HEK293T (cell line): Measurements from ENCODE around the gene SETD1B.

Experiments used
- CTCF ChIA-PET: fragments of 350-600 bp; formaldehyde crosslinking; extraction: SDS; loops from one replicate; lab custom pipeline; 2021; ENCODE audit warnings: antibody characterized with exemption, inconsistent platforms; lab: Yijun Ruan, JAX
- POLR2A ChIA-PET: fragments of 350-600 bp; formaldehyde crosslinking; extraction: SDS; loops from one replicate; lab custom pipeline; 2020; ENCODE audit warnings: antibody characterized with exemption, inconsistent platforms; lab: Yijun Ruan, JAX
- DNase-seq: peaks from one replicate; pipeline ENCODE4 v3.0.0; 2012; ENCODE audit warnings: mixed read lengths; ENCODE audit errors: extremely low spot score
- ARNT ChIP-seq: fragments of 450-650 bp; IDR thresholded peaks from 2 replicates; pipeline ENCODE4 v1.6.1; 2017; ENCODE audit warnings: mild to moderate bottlenecking
- BHLHE40 ChIP-seq: fragments of 450-650 bp; IDR thresholded peaks from 2 replicates; pipeline ENCODE4 v1.6.1; 2016; ENCODE audit warnings: mild to moderate bottlenecking, moderate library complexity, borderline replicate concordance
- CTBP1 ChIP-seq: fragments of 450-650 bp; IDR thresholded peaks from 2 replicates; pipeline ENCODE4 v1.6.1; 2016; ENCODE audit warnings: borderline replicate concordance
- ELF4 ChIP-seq: fragments of 450-650 bp; IDR thresholded peaks from 2 replicates; pipeline ENCODE4 v1.6.1; 2017; ENCODE audit warnings: antibody characterized with exemption
- FOXA1 ChIP-seq: fragments of 450-650 bp; IDR thresholded peaks from 2 replicates; pipeline ENCODE4 v1.6.1; 2016; ENCODE audit warnings: mild to moderate bottlenecking
- FOXK2 ChIP-seq: fragments of 450-650 bp; IDR thresholded peaks from 2 replicates; pipeline ENCODE4 v1.6.1; 2016; ENCODE audit warnings: mild to moderate bottlenecking
- FOXM1 ChIP-seq: fragments of 450-650 bp; IDR thresholded peaks from 2 replicates; pipeline ENCODE4 v1.6.1; 2017; ENCODE audit warnings: mild to moderate bottlenecking, borderline replicate concordance
- HDGF ChIP-seq: fragments of 450-650 bp; IDR thresholded peaks from 2 replicates; pipeline ENCODE4 v1.6.1; 2017; ENCODE audit warnings: antibody characterized with exemption, borderline replicate concordance
- L3MBTL2 ChIP-seq: fragments of 450-650 bp; conservative IDR thresholded peaks from 2 replicates; pipeline ENCODE4 v1.6.1; 2016; ENCODE audit warnings: mild to moderate bottlenecking
- LEF1 ChIP-seq: fragments of 450-650 bp; IDR thresholded peaks from 2 replicates; pipeline ENCODE4 v1.6.1; 2017; ENCODE audit warnings: mild to moderate bottlenecking, borderline replicate concordance
- NFRKB ChIP-seq: fragments of 450-650 bp; IDR thresholded peaks from 2 replicates; pipeline ENCODE4 v1.6.1; 2016; ENCODE audit warnings: mild to moderate bottlenecking, moderate library complexity
- PKNOX1 ChIP-seq: fragments of 450-650 bp; IDR thresholded peaks from 2 replicates; pipeline ENCODE4 v1.6.1; 2016
- SP1 ChIP-seq: fragments of 450-650 bp; IDR thresholded peaks from 2 replicates; pipeline ENCODE4 v1.6.1; 2017
- SUZ12 ChIP-seq: fragments of 450-650 bp; IDR thresholded peaks from 2 replicates; pipeline ENCODE4 v1.6.1; 2016; ENCODE audit warnings: mild to moderate bottlenecking
- TARDBP ChIP-seq: fragments of 450-650 bp; IDR thresholded peaks from 2 replicates; pipeline ENCODE4 v1.6.1; 2016
- ZNF384 ChIP-seq: fragments of 450-650 bp; IDR thresholded peaks from 2 replicates; pipeline ENCODE4 v1.6.1; 2016

SETD1B gene

GRCh38 chr12:121783766-121784165, 20.0 kb upstream of the SETD1B start:
- TF ChIP-seq L3MBTL2 (no peak), TARDBP (no peak), SP1 (no peak), PKNOX1 (no peak), SUZ12 (no peak), CTBP1 (no peak), ELF4 (no peak), FOXM1 (no peak), FOXA1 (no peak), LEF1 (no peak)
- no peak for DNase-seq
- CTCF ChIA-PET, result interaction anchor here (10.0 kb wide), 1 partner anchor 12 kb away, joined by 87 read pairs; the partner anchor contains the start of gene RHOF
- POLR2A ChIA-PET, result no interaction called here

GRCh38 chr12:121784460-121784859, 19.3 kb upstream of the SETD1B start:
- POLR2A ChIA-PET, result no interaction called here
- CTCF ChIA-PET, result interaction anchor here (0.6 to 10.0 kb wide), 2 partner anchors 11 to 1928 kb away, joined by 3 to 87 read pairs; partner anchors contain the start of gene RHOF
- no peak for DNase-seq
- TF ChIP-seq PKNOX1, result no peak
- TF ChIP-seq ZNF384, result no peak
- TF ChIP-seq FOXM1, result no peak
- TF ChIP-seq L3MBTL2, result no peak
- no peak for TF ChIP-seq FOXK2
- no peak for TF ChIP-seq ARNT
- TF ChIP-seq FOXA1, result no peak
- TF ChIP-seq BHLHE40, result no peak
- TF ChIP-seq NFRKB, result no peak
- no peak for TF ChIP-seq SUZ12
- TF ChIP-seq HDGF, result no peak
- no peak for TF ChIP-seq ELF4
- TF ChIP-seq SP1, result no peak
- no peak for TF ChIP-seq CTBP1
- no peak for TF ChIP-seq LEF1
- TF ChIP-seq TARDBP, result no peak

GRCh38 chr12:121786440-121786825, 17.4 kb upstream of the SETD1B start:
- DNase-seq, result no peak
- TF ChIP-seq FOXA1, result no peak
- no peak for TF ChIP-seq ARNT
- CTCF ChIA-PET, result interaction anchor here (0.7 to 10.0 kb wide), 2 partner anchors 9 to 125 kb away, joined by 3 to 87 read pairs; partner anchors contain the start of gene RHOF
- POLR2A ChIA-PET, result no interaction called here

GRCh38 chr12:121787063-121788025, 16.5 kb upstream of the SETD1B start:
- POLR2A ChIA-PET, result no interaction called here
- no peak for DNase-seq
- TF ChIP-seq FOXA1 (no peak), BHLHE40 (no peak), FOXK2 (no peak), CTBP1 (no peak), HDGF (no peak), FOXM1 (no peak), NFRKB (no peak), PKNOX1 (no peak), SUZ12 (no peak), L3MBTL2 (no peak), ELF4 (no peak), SP1 (no peak), LEF1 (no peak), ZNF384 (no peak), TARDBP (no peak), ARNT (no peak)
- CTCF ChIA-PET, result interaction anchor here (0.7 to 10.0 kb wide), 3 partner anchors 8 to 124 kb away, joined by 3 to 87 read pairs (median 4); partner anchors contain the start of gene RHOF

GRCh38 chr12:121788176-121788818, 15.5 kb upstream of the SETD1B start:
- ChIA-PET CTCF (interaction anchor here (0.6 to 0.8 kb wide), 2 partner anchors 8 to 15 kb away, joined by 3 to 4 read pairs; no protein-coding TSS in a partner anchor), POLR2A (no interaction called here)
- TF ChIP-seq FOXM1, result no peak
- no peak for TF ChIP-seq HDGF
- no peak for TF ChIP-seq SUZ12
- TF ChIP-seq TARDBP, result no peak
- TF ChIP-seq SP1, result no peak
- no peak for TF ChIP-seq NFRKB
- no peak for DNase-seq

- CTCF ChIA-PET, result no interaction called here
- POLR2A ChIA-PET, result no interaction called here
- no peak for TF ChIP-seq NFRKB
- no peak for TF ChIP-seq L3MBTL2
- TF ChIP-seq FOXM1, result no peak
- TF ChIP-seq ARNT, result no peak
- no peak for TF ChIP-seq BHLHE40
- TF ChIP-seq ZNF384, result no peak
- TF ChIP-seq FOXK2, result no peak
- TF ChIP-seq SP1, result no peak
- TF ChIP-seq ELF4, result no peak
- TF ChIP-seq TARDBP, result no peak
- no peak for TF ChIP-seq CTBP1
- no peak for TF ChIP-seq LEF1
- TF ChIP-seq PKNOX1, result no peak
- no peak for TF ChIP-seq SUZ12
- TF ChIP-seq HDGF, result no peak
- no peak for TF ChIP-seq FOXA1
- no peak for DNase-seq
Measured at GRCh38 chr12:121789233-121789781, 14.5 kb upstream of the SETD1B start.
